Transverse colon (tissue), 3 donors: ENCODE results near the gene ZNF23.
A peak's percentile ranks its signal among the peaks of the same experiment; 100 is the strongest.

Source experiments
- CTCF ChIP-seq, 5 experiments: fragments of 200-600 bp in 3 of 5; fragments of 450-650 bp in 2 of 5; sonication (generic) in 3 of 5; IDR thresholded peaks; 1 replicate in 2 of 5; 2 replicates in 3 of 5; pipeline ENCODE4 v1.5.1; 2016 to 2017; ENCODE audit warnings: antibody characterized with exemption in 5 of 5, inconsistent platforms in 3 of 5, mild to moderate bottlenecking in 2 of 5, moderate library complexity in 1 of 5
- EP300 ChIP-seq: sonication (generic); formaldehyde crosslinking; IDR thresholded peaks from one replicate; pipeline ENCODE4 v1.6.1; 2017; ENCODE audit warnings: antibody characterized with exemption, low read depth
- POLR2A ChIP-seq: fragments of 450-650 bp; IDR thresholded peaks from one replicate; pipeline ENCODE4 v1.6.1; 2016; ENCODE audit warnings: antibody characterized with exemption, mild to moderate bottlenecking, moderate library complexity

- TF ChIP-seq CTCF (IDR thresholded peaks at IDR 0.05): peak in 4 of 5 experiments; percentile 12 to 35 (median 24)
- no peak for TF ChIP-seq POLR2A
- TF ChIP-seq EP300: no peak
Measured at GRCh38 chr16:71479420-71479819, 17.4 kb upstream of the ZNF23 start.
